ENCODE measurements around the gene NPY4R. TPM values are rescaled to one million over a fixed set of nuclear protein-coding genes. Genes with fewer than 3 reads are reported as not detected.
A peak's percentile ranks its signal among the peaks of the same experiment; 100 is the strongest.
"Not testable (repeated sequence)": the region's sequence is repeated elsewhere in the genome, so short reads cannot be mapped to it uniquely, and the experiment has no call there.

Gene NPY4R
- total and polyA plus RNA-seq, 4 donors = 0.07 to 11.6 (median 1.3) TPM

DNA sequence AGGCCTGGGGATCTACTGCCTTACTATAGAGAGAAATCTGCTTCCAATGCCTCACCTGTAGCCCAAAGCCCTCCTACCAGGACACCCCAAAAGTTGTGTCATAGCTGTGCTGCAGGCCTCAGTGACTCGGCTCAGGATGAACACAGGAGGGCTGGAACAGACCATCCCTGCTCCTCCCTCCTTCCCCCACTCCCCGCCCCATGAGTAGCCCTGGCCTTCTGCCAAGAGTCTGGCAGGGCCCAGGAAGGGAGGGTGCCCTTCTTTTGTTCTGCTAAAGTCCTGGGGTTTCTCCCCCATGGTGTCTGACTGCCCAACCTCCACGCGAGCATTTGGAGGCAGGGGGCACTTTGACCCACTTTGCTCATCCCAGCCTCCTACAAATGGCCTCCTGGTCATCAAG, 24.8 kb downstream of the NPY4R start:
- DNase-seq; ATAC-seq (ENCODE audit: insufficient read depth, low FRiP score): not testable (repeated sequence)
- no CpG with 5 or more reads among the region's 4 CpGs for WGBS, 2 donors

DNA sequence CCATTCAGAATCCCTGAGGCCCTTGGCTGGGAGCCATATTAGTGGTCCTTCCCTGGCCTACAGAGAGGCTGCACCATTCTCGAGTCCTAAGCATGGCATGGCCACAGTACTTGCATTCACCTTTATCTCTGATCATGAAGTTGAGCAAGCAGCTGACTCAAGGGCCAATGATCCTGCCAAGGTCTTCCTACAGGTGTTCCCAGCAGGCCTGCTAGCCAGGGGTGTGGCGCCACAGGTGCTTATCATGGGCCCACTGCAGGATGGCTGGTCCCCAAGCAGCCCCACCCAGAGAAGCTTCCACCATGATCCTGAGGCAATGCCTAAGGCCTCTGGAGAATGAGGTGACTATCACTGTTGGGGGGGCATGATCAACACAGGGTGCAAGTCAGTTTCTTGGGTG, 42.2 kb downstream of the NPY4R start:
- H3K4me3 ChIP-seq; ATAC-seq (ENCODE audit: insufficient read depth, low FRiP score); H3K36me3 ChIP-seq (ENCODE audit: control insufficient read depth in 4 of 4, insufficient read depth in 4 of 4, low read length in 4 of 4); H3K4me1 ChIP-seq (ENCODE audit: control insufficient read depth in 5 of 5, insufficient read depth in 5 of 5, low read length in 5 of 5); DNase-seq; H3K9ac ChIP-seq (ENCODE audit: insufficient read depth in 1 of 2, low read length in 2 of 2); H3K9me3 ChIP-seq (ENCODE audit: control insufficient read depth in 4 of 4, insufficient read depth in 3 of 4, low read length in 3 of 4); H3K27ac ChIP-seq (ENCODE audit: low read depth in 1 of 2, low read length in 1 of 2); H3K27me3 ChIP-seq (ENCODE audit: control insufficient read depth in 3 of 3, insufficient read depth in 3 of 3, low read length in 2 of 3): not testable (repeated sequence)
- no CpG with 5 or more reads among the region's 2 CpGs for WGBS, 2 donors

More for the DNA sequence above, 24.8 kb downstream of the NPY4R start:
- not testable (repeated sequence) for H3K4me1 ChIP-seq (ENCODE audit: control insufficient read depth in 5 of 5, insufficient read depth in 5 of 5, low read length in 5 of 5); H3K27me3 ChIP-seq (ENCODE audit: control insufficient read depth in 3 of 3, insufficient read depth in 3 of 3, low read length in 2 of 3); H3K27ac ChIP-seq (ENCODE audit: low read depth in 1 of 2, low read length in 1 of 2); H3K9ac ChIP-seq (ENCODE audit: insufficient read depth in 1 of 2, low read length in 2 of 2); H3K9me3 ChIP-seq (ENCODE audit: control insufficient read depth in 4 of 4, insufficient read depth in 3 of 4, low read length in 3 of 4); H3K36me3 ChIP-seq (ENCODE audit: control insufficient read depth in 4 of 4, insufficient read depth in 4 of 4, low read length in 4 of 4); H3K4me3 ChIP-seq

DNA sequence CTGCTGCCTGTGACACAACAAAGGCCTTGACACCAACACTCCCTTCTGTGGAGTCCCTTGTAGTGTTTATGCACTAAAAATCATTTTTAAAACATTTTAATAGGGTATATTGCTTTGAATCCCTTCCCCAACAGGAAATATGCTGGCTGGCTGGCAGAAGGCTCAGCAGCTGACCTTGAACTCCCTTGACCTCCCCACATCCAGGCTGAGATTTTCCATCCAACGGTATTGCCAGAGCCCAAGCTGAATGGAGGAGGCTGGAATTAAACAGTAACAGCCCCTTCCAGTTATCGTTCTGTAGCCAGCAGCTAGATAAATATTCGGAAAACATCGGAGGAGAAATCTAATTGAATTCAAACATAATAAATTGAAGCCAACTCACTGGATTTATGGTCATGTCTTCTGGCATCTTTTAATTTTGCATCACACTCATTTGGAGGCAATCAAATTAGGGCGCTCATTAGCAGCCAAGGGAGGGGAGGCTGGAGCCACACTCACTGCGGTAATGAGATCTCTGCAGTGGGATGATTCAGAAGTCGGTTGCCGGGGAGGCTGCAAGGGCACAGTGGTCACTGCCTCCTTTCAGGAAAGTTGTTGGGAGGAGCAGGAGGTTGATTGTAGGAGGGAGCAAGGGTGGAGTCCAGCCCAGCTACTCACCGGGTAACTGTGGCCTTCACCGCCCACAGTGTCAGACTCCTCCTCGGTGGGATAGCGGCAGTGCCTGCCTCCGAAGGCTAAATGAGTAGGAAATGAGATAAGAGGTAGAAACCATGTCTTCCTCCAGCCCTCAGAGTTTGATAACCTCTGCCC, 46.0 kb downstream of the NPY4R start:
- not testable (repeated sequence) for H3K27ac ChIP-seq (ENCODE audit: low read depth in 1 of 2, low read length in 1 of 2); H3K4me1 ChIP-seq (ENCODE audit: control insufficient read depth in 5 of 5, insufficient read depth in 5 of 5, low read length in 5 of 5)

DNA sequence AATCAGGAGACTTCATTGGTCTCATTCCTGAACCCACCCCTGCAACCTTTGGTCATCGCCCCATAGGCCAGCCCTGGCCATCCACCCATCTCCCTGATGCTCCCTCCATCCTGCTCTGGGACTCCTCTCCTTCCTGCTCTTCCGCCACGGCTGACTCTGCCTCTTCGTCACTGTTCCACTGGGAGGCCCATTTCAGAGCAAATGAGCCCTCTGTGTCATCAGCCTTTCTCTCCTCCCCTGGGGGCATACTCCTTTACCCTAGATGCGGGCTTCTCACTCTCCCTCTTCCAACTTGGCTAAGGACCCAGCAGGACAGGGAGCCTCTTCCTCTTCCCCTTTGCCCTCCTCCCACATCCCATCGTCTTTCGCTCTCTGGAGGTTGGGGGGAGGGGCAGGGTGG, 47.5 kb downstream of the NPY4R start:
- H3K36me3 ChIP-seq (ENCODE audit: control insufficient read depth in 4 of 4, insufficient read depth in 4 of 4, low read length in 4 of 4); H3K27ac ChIP-seq (ENCODE audit: low read depth in 1 of 2, low read length in 1 of 2); H3K9ac ChIP-seq (ENCODE audit: insufficient read depth in 1 of 2, low read length in 2 of 2); DNase-seq; H3K9me3 ChIP-seq (ENCODE audit: control insufficient read depth in 4 of 4, insufficient read depth in 3 of 4, low read length in 3 of 4); H3K27me3 ChIP-seq (ENCODE audit: control insufficient read depth in 3 of 3, insufficient read depth in 3 of 3, low read length in 2 of 3); H3K4me3 ChIP-seq; ATAC-seq (ENCODE audit: insufficient read depth, low FRiP score); H3K4me1 ChIP-seq (ENCODE audit: control insufficient read depth in 5 of 5, insufficient read depth in 5 of 5, low read length in 5 of 5): not testable (repeated sequence)
- WGBS, 2 donors = 68 to 100% methylated on average over 2 to 4 of the region's 7 CpGs

More for the DNA sequence above, 46.0 kb downstream of the NPY4R start:
- DNase-seq; H3K9me3 ChIP-seq (ENCODE audit: control insufficient read depth in 4 of 4, insufficient read depth in 3 of 4, low read length in 3 of 4); H3K36me3 ChIP-seq (ENCODE audit: control insufficient read depth in 4 of 4, insufficient read depth in 4 of 4, low read length in 4 of 4); H3K27me3 ChIP-seq (ENCODE audit: control insufficient read depth in 3 of 3, insufficient read depth in 3 of 3, low read length in 2 of 3); H3K9ac ChIP-seq (ENCODE audit: insufficient read depth in 1 of 2, low read length in 2 of 2); H3K4me3 ChIP-seq: not testable (repeated sequence)
- 53 to 74% methylated on average over 4 of the region's 13 CpGs for WGBS, 2 donors
- peak; percentile 67 for ATAC-seq (ENCODE audit: insufficient read depth, low FRiP score)

DNA sequence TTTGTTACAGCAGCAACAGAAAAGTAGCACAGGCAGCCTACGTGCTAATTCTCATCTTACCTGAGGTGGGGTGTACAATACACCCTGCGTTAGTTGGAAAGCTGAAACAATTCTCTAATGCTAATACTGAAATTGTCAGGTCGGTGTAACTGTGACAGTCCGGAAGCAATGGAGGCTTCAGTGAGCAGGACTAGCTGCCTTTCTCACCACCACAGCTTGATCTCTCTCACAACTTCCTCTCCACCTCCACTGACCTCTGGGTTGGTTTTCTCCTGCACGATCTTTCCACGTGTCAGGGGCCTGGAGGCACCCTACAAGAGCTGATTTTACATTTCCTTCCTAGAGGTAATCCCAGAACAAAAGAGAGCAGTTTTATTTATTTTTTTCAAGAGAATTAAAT, 50.5 kb downstream of the NPY4R start:
- not testable (repeated sequence) for H3K27me3 ChIP-seq (ENCODE audit: control insufficient read depth in 3 of 3, insufficient read depth in 3 of 3, low read length in 2 of 3); H3K9me3 ChIP-seq (ENCODE audit: control insufficient read depth in 4 of 4, insufficient read depth in 3 of 4, low read length in 3 of 4); H3K4me3 ChIP-seq; H3K36me3 ChIP-seq (ENCODE audit: control insufficient read depth in 4 of 4, insufficient read depth in 4 of 4, low read length in 4 of 4); DNase-seq; H3K9ac ChIP-seq (ENCODE audit: insufficient read depth in 1 of 2, low read length in 2 of 2); H3K27ac ChIP-seq (ENCODE audit: low read depth in 1 of 2, low read length in 1 of 2); ATAC-seq (ENCODE audit: insufficient read depth, low FRiP score); H3K4me1 ChIP-seq (ENCODE audit: control insufficient read depth in 5 of 5, insufficient read depth in 5 of 5, low read length in 5 of 5)
- WGBS, 2 donors = 78 to 89% methylated on average over 3 of the region's 6 CpGs

DNA sequence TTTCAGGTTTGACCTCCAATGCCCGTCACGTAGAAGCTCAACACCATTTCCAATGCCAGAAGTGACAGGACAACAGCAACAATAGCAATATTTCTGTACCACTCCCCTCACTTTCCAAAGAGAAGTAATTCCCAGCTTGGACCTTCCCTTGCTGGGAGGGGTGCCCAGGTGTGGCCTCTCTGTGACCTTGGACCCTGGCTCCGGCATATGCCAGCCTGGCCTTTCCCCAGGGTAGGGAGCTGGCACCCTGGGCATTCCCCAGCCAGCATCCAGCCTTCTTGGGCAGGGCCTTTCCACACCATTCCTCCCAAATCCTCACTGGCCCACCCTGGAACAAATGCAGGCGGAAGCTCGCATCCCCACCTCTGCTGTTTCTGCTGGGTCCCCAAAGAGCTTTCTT, 53.1 kb downstream of the NPY4R start:
- not testable (repeated sequence) for H3K36me3 ChIP-seq (ENCODE audit: control insufficient read depth in 4 of 4, insufficient read depth in 4 of 4, low read length in 4 of 4); H3K27me3 ChIP-seq (ENCODE audit: control insufficient read depth in 3 of 3, insufficient read depth in 3 of 3, low read length in 2 of 3); ATAC-seq (ENCODE audit: insufficient read depth, low FRiP score); DNase-seq; H3K27ac ChIP-seq (ENCODE audit: low read depth in 1 of 2, low read length in 1 of 2); H3K4me3 ChIP-seq; H3K4me1 ChIP-seq (ENCODE audit: control insufficient read depth in 5 of 5, insufficient read depth in 5 of 5, low read length in 5 of 5); H3K9me3 ChIP-seq (ENCODE audit: control insufficient read depth in 4 of 4, insufficient read depth in 3 of 4, low read length in 3 of 4); H3K9ac ChIP-seq (ENCODE audit: insufficient read depth in 1 of 2, low read length in 2 of 2)
- no CpG with 5 or more reads among the region's 5 CpGs for WGBS, 2 donors

DNA sequence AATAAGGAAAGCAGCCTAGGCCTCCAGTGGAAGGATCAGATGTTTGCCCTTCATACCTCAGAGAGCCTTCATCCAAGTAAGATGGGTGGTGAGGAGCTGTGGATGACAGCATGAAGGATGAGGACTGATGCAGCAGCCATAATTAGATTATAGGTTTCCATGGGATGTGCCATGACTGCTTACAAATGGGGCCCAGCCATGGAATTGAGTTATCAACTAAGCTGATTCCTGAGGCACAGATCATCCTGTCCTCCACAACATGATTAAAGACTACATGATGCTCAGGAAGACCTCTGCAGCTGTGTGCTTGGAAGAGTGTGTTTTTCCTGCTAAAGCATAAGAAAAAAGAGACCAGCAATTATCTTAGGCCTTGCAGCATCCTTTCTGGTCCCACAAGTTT, 54.6 kb downstream of the NPY4R start:
- H3K4me1 ChIP-seq (ENCODE audit: control insufficient read depth in 5 of 5, insufficient read depth in 5 of 5, low read length in 5 of 5); H3K4me3 ChIP-seq; H3K9ac ChIP-seq (ENCODE audit: insufficient read depth in 1 of 2, low read length in 2 of 2); H3K9me3 ChIP-seq (ENCODE audit: control insufficient read depth in 4 of 4, insufficient read depth in 3 of 4, low read length in 3 of 4); DNase-seq; H3K27ac ChIP-seq (ENCODE audit: low read depth in 1 of 2, low read length in 1 of 2); H3K27me3 ChIP-seq (ENCODE audit: control insufficient read depth in 3 of 3, insufficient read depth in 3 of 3, low read length in 2 of 3); ATAC-seq (ENCODE audit: insufficient read depth, low FRiP score); H3K36me3 ChIP-seq (ENCODE audit: control insufficient read depth in 4 of 4, insufficient read depth in 4 of 4, low read length in 4 of 4): not testable (repeated sequence)

All from lung (tissue), 10 donors.